GM04503 (cell line): ENCODE measurements around the gene PNPLA3.

Experiments used
- DNase-seq: peaks from one replicate; pipeline ENCODE4 v3.0.0-alpha.2; 2012; ENCODE audit warnings: low read depth

PNPLA3 gene, protein sequence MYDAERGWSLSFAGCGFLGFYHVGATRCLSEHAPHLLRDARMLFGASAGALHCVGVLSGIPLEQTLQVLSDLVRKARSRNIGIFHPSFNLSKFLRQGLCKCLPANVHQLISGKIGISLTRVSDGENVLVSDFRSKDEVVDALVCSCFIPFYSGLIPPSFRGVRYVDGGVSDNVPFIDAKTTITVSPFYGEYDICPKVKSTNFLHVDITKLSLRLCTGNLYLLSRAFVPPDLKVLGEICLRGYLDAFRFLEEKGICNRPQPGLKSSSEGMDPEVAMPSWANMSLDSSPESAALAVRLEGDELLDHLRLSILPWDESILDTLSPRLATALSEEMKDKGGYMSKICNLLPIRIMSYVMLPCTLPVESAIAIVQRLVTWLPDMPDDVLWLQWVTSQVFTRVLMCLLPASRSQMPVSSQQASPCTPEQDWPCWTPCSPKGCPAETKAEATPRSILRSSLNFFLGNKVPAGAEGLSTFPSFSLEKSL

GRCh38 chr22:43923631-43924464 lies at the start of gene PNPLA3:
Gene PNPLA3, plus strand, starts transcription at chr22:43923805. Its CDS starts 107 bp downstream, at chr22:43923912.
- DNase-seq, result no peak

GRCh38 chr22:43876866-43877509 lies 46.6 kb upstream of the PNPLA3 start:
- no peak for DNase-seq

DNA sequence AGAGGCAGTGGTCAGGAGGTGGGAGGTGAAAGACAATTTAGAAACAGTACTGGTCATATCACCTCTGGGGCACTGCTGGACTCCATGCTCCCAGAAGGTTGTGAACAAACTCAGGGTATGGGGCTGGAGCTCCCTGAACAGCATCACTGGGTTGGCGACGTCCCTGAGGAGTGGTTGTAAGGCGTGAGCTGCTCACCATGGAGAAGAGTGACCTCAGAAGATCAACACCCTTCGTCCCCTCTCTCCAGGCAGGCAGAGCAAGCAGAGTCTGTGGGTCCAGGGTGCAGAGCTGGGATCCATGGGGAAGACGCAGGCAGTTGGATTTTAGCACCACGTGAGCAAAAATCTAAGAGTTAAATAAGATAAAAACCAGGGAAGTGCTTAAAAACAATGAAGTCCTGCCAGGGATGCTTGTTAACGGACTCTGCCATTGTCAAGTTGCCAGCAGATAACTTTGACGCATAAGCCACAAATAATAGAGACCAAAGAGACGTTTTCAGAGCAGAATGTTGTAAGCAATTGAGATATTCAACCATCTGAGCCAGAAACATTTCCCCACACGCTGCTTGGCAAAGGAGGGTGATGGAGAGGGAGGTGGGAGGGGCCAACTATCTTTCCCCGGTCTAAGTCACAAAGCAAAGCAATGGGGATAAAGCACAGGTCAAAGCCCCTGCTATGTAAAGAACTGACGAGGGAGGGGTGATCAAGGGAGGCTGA lies 45.4 kb upstream of the PNPLA3 start:
- DNase-seq, result no peak

- no peak for DNase-seq
Observed at GRCh38 chr22:43878831-43879550, 44.6 kb upstream of the PNPLA3 start.

DNA sequence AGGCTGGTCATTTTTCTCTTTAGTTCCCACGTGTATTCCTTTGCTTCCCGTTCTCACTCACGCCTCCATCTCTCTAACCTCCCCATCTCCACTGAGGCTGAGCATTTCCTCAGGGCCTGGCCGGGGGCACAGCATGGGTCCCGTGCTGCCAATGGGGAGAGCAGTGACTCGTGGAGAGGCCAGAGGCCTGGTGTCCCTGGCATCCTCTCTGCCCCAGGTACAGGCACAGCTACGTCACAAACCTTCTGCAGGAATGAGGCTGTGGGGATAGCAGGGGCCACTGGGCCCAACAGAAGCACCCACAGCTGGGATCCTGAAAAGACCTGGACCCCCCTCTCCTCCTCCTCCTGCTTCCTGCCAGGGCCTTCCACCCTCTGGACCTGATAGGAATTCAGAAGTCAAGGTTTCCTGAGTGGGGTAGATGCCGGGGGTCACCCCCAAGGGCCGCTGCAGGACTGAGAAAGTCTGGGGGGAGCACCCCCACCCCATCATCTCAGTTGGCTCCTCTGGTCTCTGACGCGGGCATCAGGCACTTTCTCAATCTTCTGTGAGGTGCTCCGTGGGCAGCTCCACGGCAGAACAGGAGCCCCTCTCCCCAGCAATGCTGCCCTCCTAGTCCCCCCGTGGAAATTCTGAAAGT lies 43.6 kb upstream of the PNPLA3 start:
- no peak for DNase-seq

DNA sequence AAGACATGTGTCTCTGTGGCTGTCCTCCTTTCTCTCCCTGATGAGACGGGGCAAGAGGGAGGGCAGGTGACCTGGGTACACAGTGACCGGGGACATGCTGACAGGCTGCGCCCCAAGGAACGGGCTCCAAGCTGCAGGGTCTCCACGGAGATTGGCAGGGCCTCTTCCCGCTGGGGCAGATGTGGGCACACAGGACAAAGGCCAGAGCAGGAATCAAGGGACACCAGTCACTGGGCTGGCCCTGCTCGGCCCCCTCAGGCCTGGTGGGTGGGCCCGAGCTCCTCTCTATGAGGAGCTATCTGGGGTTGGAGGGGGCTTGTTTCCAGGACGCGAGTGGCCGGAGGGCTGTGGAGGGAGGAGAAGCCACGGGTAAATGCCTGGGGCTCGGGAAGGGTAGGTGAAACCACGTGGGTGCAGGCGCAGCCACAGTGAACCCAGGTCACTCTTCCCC lies 43.0 kb upstream of the PNPLA3 start:
- DNase-seq, result no peak

- DNase-seq, result no peak
Observed at GRCh38 chr22:43881091-43882061, 42.2 kb upstream of the PNPLA3 start.

DNA sequence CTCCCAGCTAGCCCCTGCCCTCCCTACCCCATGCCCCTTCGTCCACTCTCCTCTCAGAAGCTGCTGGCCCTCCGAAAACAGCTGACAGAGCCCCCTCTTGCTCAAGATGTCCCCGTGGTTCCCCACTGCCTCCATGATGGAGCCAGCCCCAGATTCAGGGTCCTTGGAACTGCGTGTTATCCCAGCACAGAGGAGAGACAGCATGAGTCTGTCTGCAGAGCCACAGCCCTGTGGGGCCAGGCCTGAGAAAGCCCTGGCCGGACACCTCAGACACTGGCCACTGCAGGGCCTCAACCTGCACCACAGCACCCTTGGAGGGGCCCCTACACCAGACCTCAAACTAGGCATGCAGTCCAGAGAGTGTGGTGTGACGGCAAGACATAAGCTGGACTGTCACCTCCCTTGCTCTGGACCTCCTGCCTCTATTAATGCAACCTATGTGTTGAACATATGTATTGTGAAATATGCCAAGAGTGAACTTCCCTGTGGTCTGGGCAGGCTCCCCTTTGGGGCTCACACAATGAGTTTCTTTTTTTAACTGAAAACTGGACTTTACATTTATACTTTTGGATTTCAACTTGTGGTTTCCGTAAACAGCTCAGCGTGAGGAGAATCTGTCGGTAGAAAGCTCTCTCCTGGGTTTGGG lies 41.4 kb upstream of the PNPLA3 start:
- no peak for DNase-seq

DNA sequence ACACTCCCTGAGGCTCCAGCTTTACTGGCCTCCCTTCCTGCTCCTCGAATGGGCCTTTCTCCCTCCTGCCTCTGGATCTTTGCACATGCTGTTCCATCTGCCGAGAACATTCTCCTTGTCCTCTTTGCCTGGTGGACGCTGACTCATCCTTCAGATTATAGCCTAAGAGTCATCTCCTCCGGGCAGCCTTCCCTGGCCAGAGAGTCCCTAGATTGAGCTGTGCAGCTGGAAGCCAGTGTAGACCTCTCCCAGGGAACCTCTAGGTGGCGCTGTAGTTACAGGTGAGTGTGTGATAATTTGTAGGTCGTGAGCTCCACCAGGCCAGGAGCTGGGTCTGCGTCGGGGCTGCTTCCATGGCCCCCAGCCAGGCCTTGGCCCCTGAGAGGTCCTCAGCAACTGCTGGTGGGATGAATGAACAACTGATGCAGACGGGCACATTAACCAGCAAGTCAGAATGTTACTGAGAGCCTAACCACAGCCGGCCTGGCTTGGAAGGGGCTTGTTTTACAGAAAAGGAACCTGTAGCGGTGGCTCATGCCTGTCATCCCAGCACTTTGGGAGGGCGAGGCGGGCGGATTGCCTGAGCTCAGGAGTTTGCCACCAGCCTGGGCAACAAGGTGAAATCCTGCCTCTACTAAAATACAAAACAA lies 40.5 kb upstream of the PNPLA3 start:
- DNase-seq, result no peak

DNA sequence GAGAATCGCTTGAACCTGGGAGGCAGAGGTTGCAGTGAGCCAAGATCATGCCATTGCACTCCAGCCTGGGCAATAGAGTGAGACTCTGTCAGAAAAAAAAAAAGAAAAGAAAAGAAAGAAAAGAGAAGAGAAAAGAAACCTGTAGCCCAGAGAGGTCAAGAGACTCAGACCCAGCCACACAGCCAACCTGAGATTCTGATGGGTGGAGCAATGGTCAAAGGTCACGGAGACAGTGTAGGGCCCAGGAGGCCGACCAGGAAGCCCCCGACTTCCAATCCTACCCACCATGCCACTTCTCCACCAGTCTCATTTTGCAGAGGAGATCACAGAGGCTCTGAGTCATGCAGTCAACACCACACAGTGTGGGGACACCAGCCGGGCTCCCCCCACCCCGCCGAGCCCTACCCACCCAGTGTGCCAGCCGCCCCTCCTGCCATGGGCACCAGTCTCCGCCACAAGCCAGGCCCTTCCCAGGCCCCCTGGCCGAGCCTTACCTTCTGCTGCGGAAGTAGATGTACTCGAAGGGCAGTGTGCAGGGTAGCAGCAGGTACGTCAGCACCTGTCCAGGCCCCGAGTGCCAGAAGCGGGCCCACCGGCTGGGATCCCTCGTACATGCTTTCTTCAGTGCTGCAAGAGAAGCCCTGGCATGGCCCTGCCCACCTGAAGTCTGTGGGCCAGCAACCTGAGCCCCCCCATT lies 39.7 kb upstream of the PNPLA3 start:
- no peak for DNase-seq

GRCh38 chr22:43884600-43885318 lies 38.8 kb upstream of the PNPLA3 start:
- no peak for DNase-seq

DNA sequence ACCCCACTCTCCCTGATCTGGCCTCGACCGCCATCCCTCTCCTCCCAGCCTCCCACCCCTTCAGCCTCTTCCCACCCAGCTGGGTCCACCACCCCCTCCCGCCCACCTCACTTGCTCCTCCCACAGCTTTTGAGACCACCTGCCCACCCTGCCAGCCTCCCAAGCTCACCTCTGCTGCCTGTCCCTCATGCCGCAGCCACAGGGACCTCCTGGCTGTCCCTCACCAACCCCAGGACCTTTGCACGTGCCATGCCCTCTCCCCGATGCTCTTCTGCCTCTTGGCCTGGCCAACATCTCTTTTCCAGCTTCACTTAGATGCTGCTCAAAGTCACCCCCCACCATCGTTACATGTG lies 38.3 kb upstream of the PNPLA3 start:
- DNase-seq, result no peak

- no peak for DNase-seq
Observed at GRCh38 chr22:43885786-43886185, 37.8 kb upstream of the PNPLA3 start.

DNA sequence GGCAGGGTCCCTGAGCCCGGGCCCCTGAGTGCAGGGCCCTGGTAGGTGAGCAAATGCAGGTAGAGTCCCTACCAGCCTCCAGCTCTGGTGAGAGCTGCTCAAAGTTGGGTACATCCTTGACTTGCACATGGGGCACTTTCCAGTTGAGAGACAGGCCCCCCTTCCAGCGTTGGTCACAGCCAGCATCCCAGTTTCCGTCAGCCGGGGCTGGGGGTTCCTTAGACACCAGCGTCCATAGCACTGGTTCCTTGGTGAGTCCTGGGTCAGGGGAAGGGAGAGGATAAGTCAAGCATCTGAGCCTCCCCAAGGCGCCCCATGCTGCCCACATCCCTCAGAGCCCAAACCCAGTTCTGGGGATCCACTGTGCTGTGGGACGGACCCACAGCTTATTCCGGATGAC lies 37.4 kb upstream of the PNPLA3 start:
- no peak for DNase-seq

GRCh38 chr22:43887391-43887790 lies 36.2 kb upstream of the PNPLA3 start:
- no peak for DNase-seq

DNA sequence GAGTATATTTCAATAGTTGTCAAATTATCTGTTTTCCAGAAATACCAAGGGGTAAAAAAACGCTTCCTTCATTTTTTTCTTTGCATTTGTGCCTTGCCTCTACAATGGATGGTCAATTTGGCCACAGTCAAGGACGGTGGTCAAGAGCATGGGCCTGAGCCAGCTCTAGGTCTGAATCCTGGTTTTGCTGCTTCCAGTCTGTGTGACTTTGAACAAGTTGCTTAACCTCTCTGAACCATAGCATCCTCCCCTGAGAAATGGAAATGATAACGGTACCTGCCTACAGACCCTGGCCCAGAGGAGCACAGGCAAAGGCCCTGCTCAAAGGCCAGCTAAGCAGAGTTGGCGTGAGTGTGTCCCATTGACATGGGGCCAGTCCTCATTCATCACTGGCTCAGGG lies 34.9 kb upstream of the PNPLA3 start:
- DNase-seq, result no peak

DNA sequence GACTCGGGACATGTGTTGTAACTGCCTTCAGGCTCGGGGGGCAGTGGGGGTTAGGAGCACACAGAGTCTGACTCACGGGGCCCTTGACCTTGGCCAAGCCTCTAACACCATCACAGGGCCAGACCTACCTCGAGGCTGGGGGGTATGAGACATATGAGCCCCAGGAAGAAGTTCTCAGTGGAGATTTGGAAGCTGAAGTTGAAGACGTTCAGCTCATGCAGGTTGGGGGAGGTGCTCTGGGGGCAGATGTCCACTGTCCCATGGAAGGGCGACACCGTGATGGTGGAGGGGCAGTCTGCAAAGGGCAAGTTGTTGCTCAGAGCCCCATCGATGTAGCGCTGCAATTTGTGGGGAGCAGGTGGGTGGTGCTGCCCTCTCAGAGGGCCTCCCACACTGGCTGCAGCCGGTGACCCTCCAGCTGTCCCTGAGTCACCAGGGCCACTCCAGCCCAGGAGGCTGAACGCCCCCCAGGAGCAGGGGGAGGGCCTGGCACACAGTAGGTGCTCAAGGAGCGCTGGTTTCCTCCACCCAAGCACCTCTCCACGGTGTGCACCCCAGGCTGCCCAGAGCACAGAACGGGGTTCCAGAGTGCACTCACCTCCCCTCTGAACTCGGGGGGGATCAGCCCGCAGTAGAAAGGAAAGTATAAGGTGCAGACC lies 34.3 kb upstream of the PNPLA3 start:
- DNase-seq, result no peak
